ENCODE results near the gene DDX27. TPM values are rescaled to one million over a fixed set of nuclear protein-coding genes. Genes with fewer than 3 reads are reported as not detected.

Gene DDX27
- total and polyA plus RNA-seq, 9 of the 15 experiments (the other 6 are each of a cell fraction or from before 2014, with no cell fraction given): 17.9 to 79.3 (median 57.0) TPM

DNA sequence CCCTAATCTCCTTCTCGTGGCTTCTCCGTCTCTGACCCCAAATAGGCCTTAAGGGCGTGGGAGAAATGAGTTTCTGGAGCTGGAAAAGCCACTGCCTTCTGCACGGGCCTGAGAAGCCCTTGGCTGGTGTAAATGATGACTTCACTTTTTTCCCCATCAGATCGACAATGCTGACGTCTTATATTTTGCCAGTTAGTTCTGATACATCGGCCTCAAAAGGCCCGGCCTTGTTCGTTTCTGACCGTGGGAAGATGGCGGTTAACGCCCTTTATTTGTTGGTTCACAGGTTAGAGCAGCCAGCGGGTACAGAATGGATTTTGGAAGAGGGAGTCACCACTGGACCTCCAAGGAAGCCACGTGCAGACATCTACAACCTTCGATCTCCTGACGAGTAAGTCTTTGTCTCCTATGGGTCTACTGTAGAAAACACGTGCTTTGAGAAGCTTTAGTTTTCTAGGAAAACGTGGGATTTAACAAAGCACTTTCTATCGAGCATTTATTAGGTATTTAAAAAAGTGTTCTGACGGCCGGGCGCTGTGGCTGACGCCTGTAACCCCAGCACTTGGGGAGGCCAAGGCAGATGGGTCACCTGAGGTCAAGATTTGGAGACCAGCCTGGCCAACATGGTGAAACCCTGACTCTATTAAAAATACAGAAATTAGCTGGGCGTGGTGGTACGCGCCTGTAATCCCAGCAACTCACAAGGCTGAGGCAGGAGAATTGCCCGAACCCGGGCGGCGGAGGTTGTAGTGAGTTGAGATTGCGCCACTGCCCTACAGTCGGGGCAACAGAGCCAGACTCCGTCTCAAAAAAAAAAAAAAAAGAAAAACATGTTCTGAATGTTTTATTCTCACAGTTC is 59.8 kb downstream of the DDX27 start:
- CTCF ChIA-PET (ENCODE audit: low intra/inter-chr PET ratio): no interaction called here
- no peak for TF ChIP-seq GABPA (tag; conservative IDR thresholded peaks at IDR 0.05; ENCODE audit: low read depth)
- TF ChIP-seq SIX5 (IDR thresholded peaks at IDR 0.05; ENCODE audit: borderline replicate concordance in 1 of 2, insufficient read depth in 1 of 2, low read depth in 1 of 2, low read length in 2 of 2): no peak
- TF ChIP-seq THAP12 (CRISPR knock-in tag; IDR thresholded peaks at IDR 0.05): no peak
- no peak for TF ChIP-seq CREB1 (IDR thresholded peaks at IDR 0.05)
- TF ChIP-seq CREB1 (CRISPR knock-in tag; IDR thresholded peaks at IDR 0.05): 0 out of 2 replicates have a peak, but pooled peaks have one; percentile 7
- TF ChIP-seq DDX20 (tag; IDR thresholded peaks at IDR 0.05; ENCODE audit: low read depth): no peak
- TF ChIP-seq, protein P1, sequence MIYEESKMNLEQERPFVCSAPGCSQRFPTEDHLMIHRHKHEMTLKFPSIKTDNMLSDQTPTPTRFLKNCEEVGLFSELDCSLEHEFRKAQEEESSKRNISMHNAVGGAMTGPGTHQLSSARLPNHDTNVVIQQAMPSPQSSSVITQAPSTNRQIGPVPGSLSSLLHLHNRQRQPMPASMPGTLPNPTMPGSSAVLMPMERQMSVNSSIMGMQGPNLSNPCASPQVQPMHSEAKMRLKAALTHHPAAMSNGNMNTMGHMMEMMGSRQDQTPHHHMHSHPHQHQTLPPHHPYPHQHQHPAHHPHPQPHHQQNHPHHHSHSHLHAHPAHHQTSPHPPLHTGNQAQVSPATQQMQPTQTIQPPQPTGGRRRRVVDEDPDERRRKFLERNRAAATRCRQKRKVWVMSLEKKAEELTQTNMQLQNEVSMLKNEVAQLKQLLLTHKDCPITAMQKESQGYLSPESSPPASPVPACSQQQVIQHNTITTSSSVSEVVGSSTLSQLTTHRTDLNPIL (CRISPR knock-in tag; IDR thresholded peaks at IDR 0.05): no peak
- peak; percentile 79 for TF ChIP-seq POLR2H (tag; IDR thresholded peaks at IDR 0.05; ENCODE audit: low read depth)
- TF ChIP-seq, protein P2, sequence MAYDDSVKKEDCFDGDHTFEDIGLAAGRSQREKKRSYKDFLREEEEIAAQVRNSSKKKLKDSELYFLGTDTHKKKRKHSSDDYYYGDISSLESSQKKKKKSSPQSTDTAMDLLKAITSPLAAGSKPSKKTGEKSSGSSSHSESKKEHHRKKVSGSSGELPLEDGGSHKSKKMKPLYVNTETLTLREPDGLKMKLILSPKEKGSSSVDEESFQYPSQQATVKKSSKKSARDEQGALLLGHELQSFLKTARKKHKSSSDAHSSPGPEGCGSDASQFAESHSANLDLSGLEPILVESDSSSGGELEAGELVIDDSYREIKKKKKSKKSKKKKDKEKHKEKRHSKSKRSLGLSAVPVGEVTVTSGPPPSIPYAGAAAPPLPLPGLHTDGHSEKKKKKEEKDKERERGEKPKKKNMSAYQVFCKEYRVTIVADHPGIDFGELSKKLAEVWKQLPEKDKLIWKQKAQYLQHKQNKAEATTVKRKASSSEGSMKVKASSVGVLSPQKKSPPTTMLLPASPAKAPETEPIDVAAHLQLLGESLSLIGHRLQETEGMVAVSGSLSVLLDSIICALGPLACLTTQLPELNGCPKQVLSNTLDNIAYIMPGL (CRISPR knock-in tag; IDR thresholded peaks at IDR 0.05): peak; percentile 64; the same call in 1 of the 2 replicates
- peak; percentile 31 for TF ChIP-seq EP400 (IDR thresholded peaks at IDR 0.05)
- TF ChIP-seq, protein P3, sequence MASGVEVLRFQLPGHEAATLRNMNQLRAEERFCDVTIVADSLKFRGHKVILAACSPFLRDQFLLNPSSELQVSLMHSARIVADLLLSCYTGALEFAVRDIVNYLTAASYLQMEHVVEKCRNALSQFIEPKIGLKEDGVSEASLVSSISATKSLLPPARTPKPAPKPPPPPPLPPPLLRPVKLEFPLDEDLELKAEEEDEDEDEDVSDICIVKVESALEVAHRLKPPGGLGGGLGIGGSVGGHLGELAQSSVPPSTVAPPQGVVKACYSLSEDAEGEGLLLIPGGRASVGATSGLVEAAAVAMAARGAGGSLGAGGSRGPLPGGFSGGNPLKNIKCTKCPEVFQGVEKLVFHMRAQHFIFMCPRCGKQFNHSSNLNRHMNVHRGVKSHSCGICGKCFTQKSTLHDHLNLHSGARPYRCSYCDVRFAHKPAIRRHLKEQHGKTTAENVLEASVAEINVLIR (CRISPR knock-in tag; IDR thresholded peaks at IDR 0.05): no peak
- TF ChIP-seq POLR2A (conservative IDR thresholded peaks at IDR 0.05): no peak
- TF ChIP-seq POLR2AphosphoS5 (IDR thresholded peaks at IDR 0.05; ENCODE audit: control insufficient read depth, insufficient read depth, low read depth, low read length): no peak
- TF ChIP-seq RHOXF2B (CRISPR knock-in tag; conservative IDR thresholded peaks at IDR 0.05): no peak

More for the DNA sequence above, 59.8 kb downstream of the DDX27 start:
- Histone ChIP-seq H3K36me3 (ENCODE audit: control insufficient read depth, insufficient read depth, low read length) (peaks cover 70% of the 10 kb centered on the region), H3K27me3 (ENCODE audit: control insufficient read depth in 2 of 2, insufficient read depth in 2 of 2, low read length in 2 of 2) (no peaks in the 10 kb centered on the region), H3K4me1 (replicated peaks in 1 of 2; ENCODE audit: control insufficient read depth in 2 of 2, insufficient read depth in 2 of 2, low read length in 2 of 2) (peaks cover 13 to 27% of the 10 kb centered on the region in 2 experiments), H3K79me2 (ENCODE audit: control insufficient read depth, insufficient read depth, low read length) (peaks cover 89% of the 10 kb centered on the region), H3K27ac (ENCODE audit: extremely low read depth, low read depth, low read length) (peak overlapping the region; percentile 95), H4K20me1 (replicated peaks; ENCODE audit: control insufficient read depth, insufficient read depth, low read length) (peaks cover 47% of the 10 kb centered on the region), H3K9me1 (ENCODE audit: control insufficient read depth, insufficient read depth, low read length) (peaks cover 12% of the 10 kb centered on the region), H3K9me3 (replicated peaks; ENCODE audit: control insufficient read depth, insufficient read depth, low read depth, low read length) (peaks cover 14% of the 10 kb centered on the region), H3K4me2 (ENCODE audit: insufficient read depth, low read length) (peak overlapping the region; percentile 99), H3K9ac (ENCODE audit: insufficient read depth in 1 of 2, low read depth in 2 of 2, low read length in 2 of 2) (peak overlapping the region; percentile 98 to 99), H3K4me3 (peak overlapping the region; percentile 93), H2AFZ (ENCODE audit: low read depth, low read length) (no peak overlapping the region)
- POLR2A ChIA-PET: interaction anchor here (0.5 to 6.0 kb wide), 12 partner anchors 9 to 1354 kb away, joined by 3 to 68 read pairs (median 4); no protein-coding TSS in a partner anchor
- FAIRE-seq (no peak), DNase-seq (ENCODE audit: extremely low read depth in 1 of 4, low spot score in 3 of 4) (peak; percentile 13 to 50 (median 46)), ATAC-seq (no peak)
- in situ Hi-C loops (cut with MboI) (no loop called here), intact Hi-C loops (cut with micrococcal nuclease) (loop anchor here (5.0 kb wide), 2 partner anchors 43 to 92 kb away; partner anchors contain the start of gene STAU1)
- under 1% methylated on average over 31 of the region's 33 CpGs for WGBS (ENCODE audit: insufficient coverage, low coverage, missing lambda C conversion rate)
- BruUV-seq (replicated peaks): TSS peak; percentile 55
